HEK293 (cell line): ENCODE measurements around the gene RAB10.

ENCODE experiments used
- CTCF ChIA-PET: fragments of 350-600 bp; formaldehyde crosslinking; extraction: SDS; loops from one replicate; lab custom pipeline; 2021; ENCODE audit warnings: antibody characterized with exemption; lab: Yijun Ruan, JAX
- POLR2A ChIA-PET: fragments of 300-600 bp; formaldehyde crosslinking; extraction: SDS; loops from one replicate; lab custom pipeline; 2020; ENCODE audit warnings: antibody characterized with exemption, inconsistent platforms; lab: Yijun Ruan, JAX
- H3K27ac ChIP-seq: fragments of 200-500 bp; sonication (Bioruptor generic); 2 replicates; pipeline ENCODE4 v1.5.1; 2014; ENCODE audit warnings: low read depth, low read length, control low read depth, inconsistent platforms; ENCODE audit errors: extremely low read depth
- H3K36me3 ChIP-seq, 2 experiments: fragments of 200-500 bp in 1 of 2; sonication (Bioruptor generic) in 1 of 2; 1 replicate in 1 of 2; 2 replicates in 1 of 2; pipeline ENCODE4 v1.5.1; 2014 to 2017; ENCODE audit warnings: inconsistent platforms in 2 of 2, low read length in 2 of 2; ENCODE audit not compliant: control insufficient read depth in 2 of 2, insufficient read depth in 1 of 2
- H3K4me1 ChIP-seq: fragments of 200-500 bp; sonication (Bioruptor generic); 2 replicates; pipeline ENCODE4 v1.5.1; 2014; ENCODE audit warnings: mild to moderate bottlenecking, low read length, inconsistent platforms; ENCODE audit not compliant: control insufficient read depth, insufficient read depth
- H3K4me3 ChIP-seq: 2 replicates; pipeline ENCODE4 v1.5.1; 2011; ENCODE audit warnings: low read depth, mild to moderate bottlenecking, control low read depth, low read length, moderate library complexity
- H3K9me3 ChIP-seq: fragments of 200-500 bp; sonication (Bioruptor generic); 2 replicates; pipeline ENCODE4 v1.5.1; 2014; ENCODE audit warnings: low read depth, low read length, inconsistent platforms; ENCODE audit not compliant: control insufficient read depth, insufficient read depth
- GLIS2 ChIP-seq: fragments of 450-650 bp; formaldehyde crosslinking; IDR thresholded peaks from 2 replicates; pipeline ENCODE4 v1.5.1; 2016; ENCODE audit warnings: missing biosample characterization, missing genetic modification characterization
- KLF16 ChIP-seq: fragments of 450-650 bp; formaldehyde crosslinking; IDR thresholded peaks from 2 replicates; pipeline ENCODE4 v1.5.1; 2017; ENCODE audit warnings: missing biosample characterization, missing genetic modification characterization
- MZF1 ChIP-seq: fragments of 450-650 bp; formaldehyde crosslinking; IDR thresholded peaks from 2 replicates; pipeline ENCODE4 v1.5.1; 2017; ENCODE audit warnings: missing biosample characterization, missing genetic modification characterization, borderline replicate concordance
- SCRT1 ChIP-seq: fragments of 450-650 bp; formaldehyde crosslinking; IDR thresholded peaks from 2 replicates; pipeline ENCODE4 v1.5.1; 2016; ENCODE audit warnings: missing biosample characterization, missing genetic modification characterization, borderline replicate concordance
- SP2 ChIP-seq: fragments of 450-650 bp; formaldehyde crosslinking; IDR thresholded peaks from 2 replicates; pipeline ENCODE4 v1.5.1; 2016; ENCODE audit warnings: missing biosample characterization, missing genetic modification characterization
- ZBTB48 ChIP-seq: fragments of 450-650 bp; formaldehyde crosslinking; IDR thresholded peaks from 2 replicates; pipeline ENCODE4 v1.5.1; 2016; ENCODE audit warnings: missing biosample characterization, missing genetic modification characterization
- ZFHX2 ChIP-seq: fragments of 450-650 bp; formaldehyde crosslinking; conservative IDR thresholded peaks from 2 replicates; pipeline ENCODE4 v1.5.1; 2016; ENCODE audit warnings: missing biosample characterization, missing genetic modification characterization
- ZFP37 ChIP-seq: fragments of 450-650 bp; formaldehyde crosslinking; IDR thresholded peaks from 2 replicates; pipeline ENCODE4 v1.5.1; 2016; ENCODE audit warnings: missing biosample characterization, missing genetic modification characterization
- ZNF132 ChIP-seq: fragments of 450-650 bp; formaldehyde crosslinking; IDR thresholded peaks from 2 replicates; pipeline ENCODE4 v1.5.1; 2017; ENCODE audit warnings: missing biosample characterization, missing genetic modification characterization, borderline replicate concordance
- ZNF175 ChIP-seq: fragments of 450-650 bp; formaldehyde crosslinking; IDR thresholded peaks from 2 replicates; pipeline ENCODE4 v1.5.1; 2016; ENCODE audit warnings: missing biosample characterization, missing genetic modification characterization
- ZNF19 ChIP-seq: fragments of 450-650 bp; formaldehyde crosslinking; IDR thresholded peaks from 2 replicates; pipeline ENCODE4; 2016; ENCODE audit warnings: missing biosample characterization, missing genetic modification characterization, low read depth
- ZNF404 ChIP-seq: fragments of 450-650 bp; formaldehyde crosslinking; IDR thresholded peaks from 2 replicates; pipeline ENCODE4 v1.5.1; 2017; ENCODE audit warnings: missing biosample characterization, missing genetic modification characterization
- ZNF433 ChIP-seq: fragments of 450-650 bp; formaldehyde crosslinking; IDR thresholded peaks from 2 replicates; pipeline ENCODE4 v1.5.1; 2016; ENCODE audit warnings: missing biosample characterization, missing genetic modification characterization, low read depth
- ZNF488 ChIP-seq: fragments of 450-650 bp; formaldehyde crosslinking; IDR thresholded peaks from 2 replicates; pipeline ENCODE4 v1.5.1; 2016; ENCODE audit warnings: missing biosample characterization, missing genetic modification characterization
- ZNF548 ChIP-seq: fragments of 450-650 bp; formaldehyde crosslinking; IDR thresholded peaks from 2 replicates; pipeline ENCODE4 v1.5.1; 2016; ENCODE audit warnings: missing biosample characterization, missing genetic modification characterization
- ZNF645 ChIP-seq: fragments of 450-650 bp; formaldehyde crosslinking; IDR thresholded peaks from 2 replicates; pipeline ENCODE4; 2016; ENCODE audit warnings: missing biosample characterization, missing genetic modification characterization
- ZNF704 ChIP-seq: fragments of 450-650 bp; formaldehyde crosslinking; IDR thresholded peaks from 2 replicates; pipeline ENCODE4 v1.5.1; 2016; ENCODE audit warnings: missing biosample characterization, missing genetic modification characterization
- ZNF707 ChIP-seq: fragments of 450-650 bp; formaldehyde crosslinking; IDR thresholded peaks from 2 replicates; pipeline ENCODE4 v1.5.1; 2016; ENCODE audit warnings: missing biosample characterization, missing genetic modification characterization
- ZNF837 ChIP-seq: fragments of 450-650 bp; formaldehyde crosslinking; IDR thresholded peaks from 2 replicates; pipeline ENCODE4 v1.5.1; 2016; ENCODE audit warnings: missing biosample characterization, missing genetic modification characterization
- ZSCAN4 ChIP-seq: fragments of 450-650 bp; formaldehyde crosslinking; IDR thresholded peaks from 2 replicates; pipeline ENCODE4 v1.5.1; 2017; ENCODE audit warnings: missing biosample characterization, missing genetic modification characterization
- TF ChIP-seq, protein P1 (sequence below): fragments of 450-650 bp; formaldehyde crosslinking; IDR thresholded peaks from 2 replicates; pipeline ENCODE4 v1.5.1; 2016; ENCODE audit warnings: missing biosample characterization, missing genetic modification characterization
- TF ChIP-seq, protein P2 (sequence below): fragments of 450-650 bp; formaldehyde crosslinking; IDR thresholded peaks from 2 replicates; pipeline ENCODE4 v1.5.1; 2016; ENCODE audit warnings: missing biosample characterization, missing genetic modification characterization

The RAB10 gene

DNA sequence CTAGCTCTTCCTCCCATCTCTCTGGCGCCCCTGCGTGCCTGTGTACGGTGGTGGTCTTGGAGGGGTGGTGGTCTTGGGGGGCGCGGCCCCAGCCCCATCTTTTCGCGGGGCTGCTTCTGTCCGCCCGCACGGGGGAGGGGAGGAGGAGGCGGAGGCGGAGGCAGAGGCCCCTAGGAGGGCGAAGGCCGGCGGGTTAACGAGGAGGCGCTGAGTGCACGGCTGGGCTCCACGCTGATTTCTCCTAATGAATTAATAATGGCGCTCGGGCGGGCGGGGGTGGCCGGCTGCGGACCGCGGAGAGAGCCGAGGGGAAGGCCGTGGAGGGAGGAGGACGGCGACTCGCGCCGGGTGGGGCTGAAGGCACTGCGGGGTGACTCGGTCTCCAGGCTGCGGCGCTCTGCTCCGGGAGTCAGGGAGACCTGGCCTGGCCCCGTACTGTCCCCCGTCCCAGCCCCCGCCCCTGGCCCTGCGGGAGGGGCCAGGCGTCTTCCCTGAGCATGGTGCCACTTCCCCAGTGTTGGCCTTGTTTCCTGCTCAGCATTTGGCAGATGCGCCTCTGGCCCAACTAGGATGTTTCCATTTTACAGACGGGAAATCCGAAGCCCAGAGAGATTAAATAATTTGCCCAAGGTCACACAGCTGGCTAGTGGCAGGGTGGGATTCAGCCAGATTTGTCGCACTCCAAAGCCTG lies 145.0 kb downstream of the RAB10 start (continued):
- TF ChIP-seq ZNF704 (no peak), ZFHX2 (tag by site-specific recombination) (no peak), SP2 (tag by site-specific recombination) (no peak), KLF16 (tag by site-specific recombination) (no peak), ZNF837 (tag by site-specific recombination) (no peak), SCRT1 (tag by site-specific recombination) (no peak), ZBTB48 (tag by site-specific recombination) (no peak)
- TF ChIP-seq, protein P1, sequence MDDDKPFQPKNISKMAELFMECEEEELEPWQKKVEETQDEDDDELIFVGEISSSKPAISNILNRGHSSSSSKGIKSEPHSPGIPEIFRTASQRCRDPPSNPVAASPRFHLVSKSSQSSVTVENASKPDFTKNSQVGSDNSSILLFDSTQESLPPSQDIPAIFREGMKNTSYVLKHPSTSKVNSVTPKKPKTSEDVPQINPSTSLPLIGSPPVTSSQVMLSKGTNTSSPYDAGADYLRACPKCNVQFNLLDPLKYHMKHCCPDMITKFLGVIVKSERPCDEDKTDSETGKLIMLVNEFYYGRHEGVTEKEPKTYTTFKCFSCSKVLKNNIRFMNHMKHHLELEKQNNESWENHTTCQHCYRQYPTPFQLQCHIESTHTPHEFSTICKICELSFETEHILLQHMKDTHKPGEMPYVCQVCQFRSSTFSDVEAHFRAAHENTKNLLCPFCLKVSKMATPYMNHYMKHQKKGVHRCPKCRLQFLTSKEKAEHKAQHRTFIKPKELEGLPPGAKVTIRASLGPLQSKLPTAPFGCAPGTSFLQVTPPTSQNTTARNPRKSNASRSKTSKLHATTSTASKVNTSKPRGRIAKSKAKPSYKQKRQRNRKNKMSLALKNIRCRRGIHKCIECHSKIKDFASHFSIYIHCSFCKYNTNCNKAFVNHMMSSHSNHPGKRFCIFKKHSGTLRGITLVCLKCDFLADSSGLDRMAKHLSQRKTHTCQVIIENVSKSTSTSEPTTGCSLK (tag by site-specific recombination), result no peak
- TF ChIP-seq, protein P2, sequence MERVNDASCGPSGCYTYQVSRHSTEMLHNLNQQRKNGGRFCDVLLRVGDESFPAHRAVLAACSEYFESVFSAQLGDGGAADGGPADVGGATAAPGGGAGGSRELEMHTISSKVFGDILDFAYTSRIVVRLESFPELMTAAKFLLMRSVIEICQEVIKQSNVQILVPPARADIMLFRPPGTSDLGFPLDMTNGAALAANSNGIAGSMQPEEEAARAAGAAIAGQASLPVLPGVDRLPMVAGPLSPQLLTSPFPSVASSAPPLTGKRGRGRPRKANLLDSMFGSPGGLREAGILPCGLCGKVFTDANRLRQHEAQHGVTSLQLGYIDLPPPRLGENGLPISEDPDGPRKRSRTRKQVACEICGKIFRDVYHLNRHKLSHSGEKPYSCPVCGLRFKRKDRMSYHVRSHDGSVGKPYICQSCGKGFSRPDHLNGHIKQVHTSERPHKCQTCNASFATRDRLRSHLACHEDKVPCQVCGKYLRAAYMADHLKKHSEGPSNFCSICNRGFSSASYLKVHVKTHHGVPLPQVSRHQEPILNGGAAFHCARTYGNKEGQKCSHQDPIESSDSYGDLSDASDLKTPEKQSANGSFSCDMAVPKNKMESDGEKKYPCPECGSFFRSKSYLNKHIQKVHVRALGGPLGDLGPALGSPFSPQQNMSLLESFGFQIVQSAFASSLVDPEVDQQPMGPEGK (tag by site-specific recombination), result no peak

- Histone ChIP-seq H3K4me3 (no peak overlapping the region), H3K36me3 (peaks cover 0 to 48% of the 10 kb centered on the region in 2 experiments; a peak in 2 of 3 replicates), H3K27ac (no peak overlapping the region), H3K4me1 (no peaks in the 10 kb centered on the region; the same call in 1 of the 2 replicates), H3K9me3 (no peaks in the 10 kb centered on the region)
- POLR2A ChIA-PET, result no interaction called here
- CTCF ChIA-PET, result no interaction called here
- TF ChIP-seq ZNF175 (tag by site-specific recombination), result no peak
- TF ChIP-seq ZNF707, result no peak
- TF ChIP-seq ZNF433, result no peak
- no peak for TF ChIP-seq ZSCAN4 (tag by site-specific recombination)
- no peak for TF ChIP-seq ZNF19 (tag by site-specific recombination)
- no peak for TF ChIP-seq ZNF548 (tag by site-specific recombination)
- no peak for TF ChIP-seq ZFHX2 (tag by site-specific recombination)
- no peak for TF ChIP-seq GLIS2 (tag by site-specific recombination)
- TF ChIP-seq ZNF645, result no peak
- no peak for TF ChIP-seq ZNF132 (tag by site-specific recombination)
- TF ChIP-seq ZNF488 (tag by site-specific recombination), result no peak
- TF ChIP-seq MZF1 (tag by site-specific recombination), result no peak
- TF ChIP-seq ZFP37 (tag by site-specific recombination), result no peak
- no peak for TF ChIP-seq ZNF404 (tag by site-specific recombination)
Observed at GRCh38 chr2:26179446-26179913, 145.6 kb downstream of the RAB10 start.
